SK-N-SH (cell line): ENCODE results near the gene COL15A1. TPM values are rescaled to one million over a fixed set of nuclear protein-coding genes. Genes with fewer than 3 reads are reported as not detected.

Experiments
- CTCF ChIA-PET: fragments of 300-600, 350-600 bp; formaldehyde crosslinking; extraction: SDS; loops from one replicate; lab custom pipeline; 2021; lab: Yijun Ruan, JAX
- POLR2A ChIA-PET: fragments of 350-600 bp; sonication (Branson Sonifier 250); formaldehyde crosslinking; extraction: SDS; loops from one replicate; lab custom pipeline; 2020; ENCODE audit warnings: antibody characterized with exemption, inconsistent platforms; lab: Yijun Ruan, JAX
- DNase-seq: peaks from one replicate; pipeline ENCODE4 v3.0.0; 2012
- H2AFZ ChIP-seq: fragments of 200-600 bp; sonication (generic); 2 replicates; pipeline ENCODE4 v1.8.1; 2016; ENCODE audit warnings: antibody characterized with exemption, mild to moderate bottlenecking, low read depth
- H3F3A ChIP-seq: fragments of 200-600 bp; sonication (generic); replicated peaks from 2 replicates; pipeline ENCODE3; 2016; ENCODE audit warnings: antibody characterized with exemption, mild to moderate bottlenecking; ENCODE audit not compliant: insufficient read depth
- H3K27ac ChIP-seq, 2 experiments: fragments of 200-500 bp in 1 of 2; fragments of 200-600 bp in 1 of 2; sonication (Bioruptor generic) in 1 of 2; sonication (generic), shearing (Covaris generic) in 1 of 2; 2 replicates each; pipeline versions ENCODE4 v1.5.1 to v1.6.1; 2014 to 2016; ENCODE audit warnings: low read depth in 2 of 2, inconsistent platforms in 1 of 2, low read length in 1 of 2, mild to moderate bottlenecking in 1 of 2, mixed read lengths in 1 of 2
- H3K27me3 ChIP-seq: fragments of 200-600 bp; sonication (generic), shearing (Covaris generic); 2 replicates; pipeline ENCODE4 v1.6.1; 2016; ENCODE audit warnings: mixed run types; ENCODE audit not compliant: insufficient read depth
- H3K36me3 ChIP-seq, 2 experiments: fragments of 200-500 bp in 1 of 2; fragments of 200-600 bp in 1 of 2; sonication (Bioruptor generic) in 1 of 2; sonication (generic) in 1 of 2; replicated peaks in 1 of 2; 2 replicates each; pipeline versions ENCODE3 to v1.5.1; 2014 to 2016; ENCODE audit warnings: low read length in 1 of 2, mild to moderate bottlenecking in 1 of 2; ENCODE audit not compliant: insufficient read depth in 2 of 2, control insufficient read depth in 1 of 2
- H3K4me1 ChIP-seq, 2 experiments: fragments of 200-500 bp in 1 of 2; fragments of 200-600 bp in 1 of 2; sonication (Bioruptor generic) in 1 of 2; sonication (generic), shearing (Covaris generic) in 1 of 2; 2 replicates each; pipeline versions ENCODE4 v1.5.1 to v1.6.1; 2014 to 2016; ENCODE audit warnings: low read depth in 1 of 2, low read length in 1 of 2, mixed run types in 1 of 2; ENCODE audit not compliant: insufficient read depth in 2 of 2, control insufficient read depth in 1 of 2
- H3K4me2 ChIP-seq: fragments of 200-600 bp; sonication (generic), shearing (Covaris generic); 2 replicates; pipeline ENCODE4 v1.6.1; 2017; ENCODE audit warnings: mixed run types
- H3K4me3 ChIP-seq, 2 experiments: fragments of 200-500 bp in 1 of 2; fragments of 200-600 bp in 1 of 2; sonication (Bioruptor generic) in 1 of 2; sonication (generic), shearing (Covaris generic) in 1 of 2; 2 replicates each; pipeline versions ENCODE4 v1.5.1 to v1.8.1; 2014 to 2016; ENCODE audit warnings: low read depth in 2 of 2, inconsistent platforms in 1 of 2, low read length in 1 of 2, mild to moderate bottlenecking in 1 of 2, mixed read lengths in 1 of 2, moderate library complexity in 1 of 2
- H3K79me2 ChIP-seq: fragments of 200-600 bp; sonication (generic); 2 replicates; pipeline ENCODE4 v1.8.1; 2017; ENCODE audit warnings: mild to moderate bottlenecking; ENCODE audit not compliant: insufficient read depth
- H3K9ac ChIP-seq: fragments of 200-600 bp; sonication (generic); 2 replicates; pipeline ENCODE4 v1.6.1; 2017; ENCODE audit warnings: mixed run types
- H3K9me2 ChIP-seq: fragments of 200-600 bp; sonication (generic); 2 replicates; pipeline ENCODE4 v1.6.1; 2017; ENCODE audit warnings: mixed run types
- H3K9me3 ChIP-seq: fragments of 200-600 bp; sonication (generic); 2 replicates; pipeline ENCODE4 v1.6.1; 2017; ENCODE audit warnings: mixed run types, mild to moderate bottlenecking, moderate library complexity
- H4K20me1 ChIP-seq: fragments of 200-600 bp; sonication (generic); 2 replicates; pipeline ENCODE4 v1.6.1; 2017; ENCODE audit warnings: mild to moderate bottlenecking, mixed run types; ENCODE audit not compliant: insufficient read depth
- CTCF ChIP-seq: fragments of 200-600 bp; sonication (generic); IDR thresholded peaks from 2 replicates; pipeline ENCODE4 v1.6.1; 2017; ENCODE audit warnings: antibody characterized with exemption, mild to moderate bottlenecking, moderate library complexity
- EP300 ChIP-seq, 2 experiments: IDR thresholded peaks; 2 replicates each; pipeline versions ENCODE4 v1.4.0 to v1.6.1; 2012; ENCODE audit warnings: borderline replicate concordance in 1 of 2, low read depth in 1 of 2, low read length in 1 of 2
- EZH2phosphoT487 ChIP-seq: fragments of 200-600 bp; sonication (generic); IDR thresholded peaks from 2 replicates; pipeline ENCODE4 v1.6.1; 2017; ENCODE audit warnings: low read depth, mixed run types, mild to moderate bottlenecking, antibody characterized with exemption, moderate library complexity, borderline replicate concordance
- FOSL2 ChIP-seq: IDR thresholded peaks from 2 replicates; pipeline ENCODE4 v1.4.0; 2012; ENCODE audit warnings: low read depth, mild to moderate bottlenecking, moderate library complexity, borderline replicate concordance
- FOXJ3 ChIP-seq: sonication (generic); formaldehyde crosslinking; IDR thresholded peaks from 2 replicates; pipeline ENCODE4 v1.5.1; 2020; ENCODE audit warnings: mild to moderate bottlenecking, missing genetic modification reagents
- IRF3 ChIP-seq: fragments of 150-350 bp; IDR thresholded peaks from 2 replicates; pipeline ENCODE4 v1.6.1; 2016; ENCODE audit warnings: mild to moderate bottlenecking, low read depth, low read length
- JUND ChIP-seq: IDR thresholded peaks from 2 replicates; pipeline ENCODE4 v1.4.0; 2012
- MEF2A ChIP-seq: IDR thresholded peaks from 2 replicates; pipeline ENCODE4 v1.4.0; 2012; ENCODE audit warnings: low read depth, borderline replicate concordance
- NFIC ChIP-seq: IDR thresholded peaks from 2 replicates; pipeline ENCODE4 v1.4.0; 2012; ENCODE audit warnings: borderline replicate concordance
- NRF1 ChIP-seq: IDR thresholded peaks from 2 replicates; pipeline ENCODE4 v1.6.1; 2012; ENCODE audit warnings: low read depth, mild to moderate bottlenecking, low read length
- PBX3 ChIP-seq: IDR thresholded peaks from 2 replicates; pipeline ENCODE4; 2012
- REST ChIP-seq: IDR thresholded peaks from 2 replicates; pipeline ENCODE4 v1.6.1; 2012; ENCODE audit warnings: mild to moderate bottlenecking, low read depth, low read length, moderate library complexity
- RFX5 ChIP-seq: IDR thresholded peaks from 2 replicates; pipeline ENCODE4 v1.6.1; 2012; ENCODE audit warnings: mild to moderate bottlenecking, improper control_type of control experiment, low read length
- TCF12 ChIP-seq: IDR thresholded peaks from 2 replicates; pipeline ENCODE4 v1.4.0; 2012
- YY1 ChIP-seq: IDR thresholded peaks from 2 replicates; pipeline ENCODE4 v1.4.0; 2012; ENCODE audit warnings: low read depth, mild to moderate bottlenecking
- WGBS: methylation state at CpG from one replicate; pipeline ENCODE4 v1.1.6; 2017; ENCODE audit warnings: low lambda C conversion rate; 5-methylcytosine and 5-hydroxymethylcytosine counted together
- polyA plus RNA-seq, 3 experiments: library from polyadenylated mRNA; depleted of rRNA; stranded (reverse); fragments of >200 nt; gene quantifications; 2 replicates each; pipeline ENCODE4 v1.2.3, GENCODE V29; 2012

COL15A1 gene
- polyA plus RNA-seq, 1 of the 3 experiments (the other 2 are of a cell fraction), result 0.84 TPM

GRCh38 chr9:99016681-99017387, 73.1 kb downstream of the COL15A1 start (continued):
- no peak for TF ChIP-seq IRF3
- no peak for TF ChIP-seq TCF12
- TF ChIP-seq NRF1, result no peak
- no peak for TF ChIP-seq CTCF
- no peak for TF ChIP-seq RFX5

- WGBS, result 84% methylated on average over 1 of the region's 1 CpG
- no peak overlapping the region for H3K4me2 ChIP-seq
- POLR2A ChIA-PET, result no interaction called here
- H2AFZ ChIP-seq, result no peak overlapping the region
- H3K9ac ChIP-seq, result no peak overlapping the region
- H3K36me3 ChIP-seq, result no peaks in the 10 kb centered on the region
- H3K27ac ChIP-seq, result peak overlapping the region in 1 of 2 experiments; percentile 91; a peak in 2 of 4 replicates
- H3F3A ChIP-seq, result peaks cover 20% of the 10 kb centered on the region
- peaks cover 0 to 13% of the 10 kb centered on the region in 2 experiments; a peak in 1 of 4 replicates for H3K4me1 ChIP-seq
- TF ChIP-seq EP300 (IDR thresholded peaks at IDR 0.05; ENCODE audit: borderline replicate concordance in 1 of 2, low read depth in 1 of 2, low read length in 1 of 2) (no peak), NFIC (no peak), EZH2phosphoT487 (no peak), RFX5 (no peak), JUND (no peak)
- no peaks in the 10 kb centered on the region for H3K27me3 ChIP-seq
- no peaks in the 10 kb centered on the region for H4K20me1 ChIP-seq
- no peaks in the 10 kb centered on the region for H3K79me2 ChIP-seq
- DNase-seq, result no peak
- no peaks in the 10 kb centered on the region for H3K9me2 ChIP-seq
- no peak overlapping the region for H3K4me3 ChIP-seq
- CTCF ChIA-PET, result interaction anchor here (0.9 to 1.1 kb wide), 2 partner anchors 18 to 19 kb away, joined by 3 read pairs; no protein-coding TSS in a partner anchor
- H3K9me3 ChIP-seq, result no peaks in the 10 kb centered on the region
Measured at GRCh38 chr9:99018653-99019052, 74.9 kb downstream of the COL15A1 start.

GRCh38 chr9:99019510-99020331, 76.0 kb downstream of the COL15A1 start:
- H3K9ac ChIP-seq, result peak overlapping the region; percentile 54
- no peaks in the 10 kb centered on the region for H3K27me3 ChIP-seq
- no peaks in the 10 kb centered on the region for H3K36me3 ChIP-seq
- H3K9me2 ChIP-seq, result no peaks in the 10 kb centered on the region
- H4K20me1 ChIP-seq, result no peaks in the 10 kb centered on the region
- H3K79me2 ChIP-seq, result no peaks in the 10 kb centered on the region
- no peak overlapping the region for H3K4me3 ChIP-seq
- H3K9me3 ChIP-seq, result no peaks in the 10 kb centered on the region
- H3F3A ChIP-seq, result peaks cover 20% of the 10 kb centered on the region
- DNase-seq, result no peak
- H3K27ac ChIP-seq, result peak overlapping the region in 1 of 2 experiments; percentile 91; a peak in 2 of 4 replicates
- CTCF ChIA-PET, result no interaction called here
- H3K4me2 ChIP-seq, result 0 out of 2 replicates have a peak overlapping the region, but pooled peaks have one; percentile 32
- POLR2A ChIA-PET, result no interaction called here
- peaks cover 0 to 13% of the 10 kb centered on the region in 2 experiments; a peak in 1 of 4 replicates for H3K4me1 ChIP-seq
- 42% methylated on average over 4 of the region's 4 CpGs for WGBS
- no peak overlapping the region for H2AFZ ChIP-seq
- TF ChIP-seq YY1 (no peak), MEF2A (peak; percentile 22; the same call in 1 of the 2 replicates), PBX3 (peak; percentile 59), TCF12 (peak; percentile 84), REST (no peak), EP300 (IDR thresholded peaks at IDR 0.05; ENCODE audit: borderline replicate concordance in 1 of 2, low read depth in 1 of 2, low read length in 1 of 2) (peak in 1 of 2 experiments; percentile 85; a peak in 1 of 4 replicates), FOXJ3 (CRISPR knock-in tag) (no peak), NRF1 (no peak), JUND (peak; percentile 93), FOSL2 (peak; percentile 76; the same call in 1 of the 2 replicates)
